Activated CD8-positive, alpha-beta memory T cell treated with anti-CD3 and anti-CD28 coated beads, Interleukin-2, amount 50 U/mL, for 48 hours (primary cell): ENCODE results near the gene GIGYF2.
"Not testable (repeated sequence)": the region's sequence is repeated elsewhere in the genome, so short reads cannot be mapped to it uniquely, and the experiment has no call there.

Experiments
- DNase-seq: peaks from one replicate; pipeline ENCODE4 v3.0.0-alpha.2; 2020

The GIGYF2 gene

DNA sequence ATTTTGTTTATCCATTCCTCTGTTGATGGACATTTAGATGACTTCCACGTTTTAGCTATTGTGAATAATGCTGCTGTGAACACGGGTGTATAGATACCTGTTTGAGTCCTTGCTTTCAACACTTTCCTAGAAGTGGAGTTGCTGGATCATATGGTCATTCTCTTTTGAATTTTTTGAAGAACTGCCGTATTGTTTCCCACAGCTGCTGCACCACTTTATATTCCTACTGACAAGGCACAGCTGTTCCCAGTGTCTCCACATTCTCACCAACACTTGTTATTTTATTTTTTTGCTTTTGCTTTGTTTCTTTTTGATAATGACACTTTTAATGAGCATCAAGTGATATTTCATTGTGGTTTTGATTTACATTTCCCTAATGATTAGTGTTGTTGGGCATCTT, 120.6 kb downstream of the GIGYF2 start:
- no peak for DNase-seq

- DNase-seq: no peak
Measured at GRCh38 chr2:232829988-232830387, 132.9 kb downstream of the GIGYF2 start.

- DNase-seq: no peak
Measured at GRCh38 chr2:232831496-232831895, 134.4 kb downstream of the GIGYF2 start.

- no peak for DNase-seq
Measured at GRCh38 chr2:232833830-232834229, 136.7 kb downstream of the GIGYF2 start.

DNA sequence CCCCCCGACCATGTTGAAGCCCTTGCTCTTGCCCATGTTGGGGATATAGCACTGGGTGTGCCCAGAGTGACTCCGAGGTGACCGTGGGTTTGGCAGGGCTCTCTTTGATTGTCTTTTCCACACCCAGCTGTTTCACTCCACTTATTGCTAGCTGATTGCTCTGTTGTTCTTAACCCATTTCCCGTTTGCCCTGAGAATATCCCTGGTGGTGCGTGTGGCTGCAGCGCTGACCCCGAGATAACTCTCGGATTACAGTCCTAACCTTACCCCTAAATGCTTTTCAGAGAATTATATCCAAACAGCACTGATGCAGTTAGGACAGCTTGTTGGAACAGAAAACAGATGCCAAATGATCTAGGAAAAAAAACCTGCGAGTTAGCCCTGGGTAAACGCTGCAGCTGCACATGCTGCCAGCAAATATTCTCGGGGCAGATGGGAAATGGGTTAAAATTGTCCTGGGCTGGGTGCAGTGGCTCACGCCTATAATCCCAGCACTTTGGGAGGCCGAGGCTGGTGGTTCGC, 138.6 kb downstream of the GIGYF2 start:
- no peak for DNase-seq

DNA sequence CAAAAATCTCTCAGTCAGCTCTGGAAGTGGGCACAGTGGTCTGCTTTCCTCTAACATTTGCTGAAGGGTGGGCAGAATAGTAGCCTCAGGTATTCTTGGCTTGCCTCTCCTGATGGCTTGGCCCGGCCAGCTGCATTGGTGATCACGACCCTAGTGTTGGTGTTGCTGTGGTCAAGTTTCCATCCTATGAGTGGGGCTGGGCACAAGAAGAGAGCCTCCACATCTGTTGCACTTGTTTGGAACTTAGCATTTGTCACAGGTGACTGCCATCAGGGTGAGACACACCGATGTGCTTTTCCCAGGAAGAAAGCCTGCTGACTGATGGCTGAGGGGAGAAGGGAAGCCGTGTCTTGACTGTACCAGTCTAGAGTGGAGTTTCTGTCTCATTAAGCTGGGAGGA, 139.8 kb downstream of the GIGYF2 start:
- DNase-seq: no peak

- peak; percentile 66 for DNase-seq
Measured at GRCh38 chr2:232838406-232838874, 141.3 kb downstream of the GIGYF2 start.

- DNase-seq: no peak
Measured at GRCh38 chr2:232839411-232840079, 142.4 kb downstream of the GIGYF2 start.

DNA sequence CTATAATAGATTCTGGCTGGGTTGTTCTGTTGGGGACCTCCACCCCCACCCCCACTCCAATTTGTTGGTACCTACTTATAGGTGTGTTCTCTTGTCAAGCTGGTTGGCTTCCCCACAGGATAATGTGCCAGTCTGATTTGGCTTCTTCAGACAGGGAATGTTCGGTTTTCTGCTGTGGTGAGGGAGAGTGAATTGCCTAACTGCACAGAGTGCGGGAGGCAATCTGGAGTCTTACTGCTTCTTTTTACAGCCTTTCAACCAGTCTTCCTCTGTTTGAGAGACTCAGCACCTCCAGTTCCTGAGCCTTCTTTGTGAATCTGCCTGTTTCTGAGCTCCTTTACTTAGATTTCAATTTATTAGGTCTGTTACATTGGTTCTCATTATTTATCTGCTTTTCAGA, 145.6 kb downstream of the GIGYF2 start:
- no peak for DNase-seq

- DNase-seq: no peak
Measured at GRCh38 chr2:232843834-232844233, 146.7 kb downstream of the GIGYF2 start.

DNA sequence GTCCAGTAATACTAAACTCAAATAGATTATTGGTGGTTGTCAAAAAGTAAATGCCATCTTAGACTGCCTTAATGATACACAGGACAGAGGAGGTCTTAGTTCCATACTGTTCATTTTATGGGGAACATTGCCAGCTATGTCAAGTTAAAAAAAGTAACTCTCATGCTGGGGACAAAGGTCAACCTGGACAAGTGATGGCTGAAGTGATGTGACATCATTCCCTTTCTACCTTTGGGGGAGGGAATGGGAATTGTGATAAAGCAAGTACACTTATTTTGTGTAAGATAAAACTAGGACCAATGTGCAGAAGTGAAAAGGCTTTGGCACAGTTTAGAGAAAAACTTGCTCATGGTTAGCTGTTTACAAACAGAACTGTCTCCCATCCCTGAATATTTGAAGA, 148.9 kb downstream of the GIGYF2 start:
- DNase-seq: no peak

- DNase-seq: no peak
Measured at GRCh38 chr2:232850039-232850438, 152.9 kb downstream of the GIGYF2 start.

- DNase-seq: not testable (repeated sequence)
Measured at GRCh38 chr2:232852081-232852480, 154.9 kb downstream of the GIGYF2 start.

GRCh38 chr2:232852676-232853075, 155.5 kb downstream of the GIGYF2 start:
- no peak for DNase-seq

GRCh38 chr2:232854082-232854481, 157.0 kb downstream of the GIGYF2 start:
- DNase-seq: no peak

DNA sequence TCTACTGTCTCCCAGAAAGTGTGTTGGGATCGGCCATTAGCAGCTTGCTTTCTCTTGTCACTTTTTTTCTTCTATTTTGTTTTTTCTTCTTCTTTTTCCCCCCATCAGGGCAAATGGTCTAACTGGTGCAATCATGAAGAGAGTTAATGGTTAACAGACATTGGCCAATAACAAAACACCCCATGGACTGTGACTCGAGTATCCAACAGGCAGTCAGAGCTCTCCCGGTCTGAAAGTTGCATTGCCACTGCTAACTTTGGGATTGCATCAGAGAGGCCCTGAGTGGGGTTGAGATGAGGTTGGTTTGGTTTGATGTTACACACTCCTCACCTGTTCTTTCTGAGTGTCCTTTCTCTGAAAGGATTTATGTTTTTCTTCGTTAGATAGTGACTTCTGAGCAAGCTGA, 160.0 kb downstream of the GIGYF2 start:
- DNase-seq: no peak

DNA sequence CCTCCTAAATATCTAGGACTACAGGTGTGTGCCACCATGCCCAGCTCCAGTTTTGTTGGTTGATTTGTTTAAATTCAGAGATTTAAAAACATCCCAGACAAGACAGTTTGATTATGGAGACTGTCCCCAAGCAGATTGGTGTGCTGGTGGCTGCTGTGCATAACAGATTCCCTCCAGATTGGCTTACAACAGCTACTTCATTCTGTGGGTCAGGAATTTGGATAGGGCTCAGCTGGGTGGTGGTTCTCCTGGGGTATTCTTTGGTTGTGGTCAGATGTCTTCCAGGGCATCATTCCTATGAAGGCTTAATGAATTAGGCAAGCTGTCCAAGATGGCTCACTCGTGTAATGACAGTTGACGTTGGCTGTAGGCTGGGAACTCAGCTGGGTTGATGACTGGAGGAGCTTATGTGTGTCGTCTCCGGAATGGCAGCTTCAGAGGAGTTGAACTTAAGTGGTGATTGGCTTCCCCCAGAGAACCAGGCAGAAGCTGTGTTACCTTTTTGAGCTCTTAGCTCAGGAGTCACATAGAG, 162.3 kb downstream of the GIGYF2 start:
- no peak for DNase-seq

GRCh38 chr2:232860593-232861241, 163.6 kb downstream of the GIGYF2 start:
- no peak for DNase-seq

DNA sequence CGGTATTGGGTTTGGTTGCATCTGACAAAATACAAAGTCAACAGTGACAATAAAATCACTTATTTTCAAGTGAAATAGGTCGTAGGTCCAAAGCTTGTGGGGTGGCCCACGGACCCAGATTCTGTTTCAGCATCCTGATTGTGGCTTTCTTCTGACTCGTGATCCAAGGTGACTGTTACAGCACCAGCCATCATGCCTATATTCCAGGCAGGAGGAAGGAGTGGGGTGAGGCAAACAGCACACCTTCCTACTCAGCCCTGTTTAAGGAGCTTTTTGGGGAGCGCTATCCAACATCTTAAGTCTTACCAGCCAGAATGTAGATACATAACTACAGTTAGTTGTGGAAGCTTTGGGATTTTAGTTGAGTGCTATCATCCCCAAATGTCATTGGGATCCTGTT, 164.2 kb downstream of the GIGYF2 start:
- DNase-seq: no peak

DNA sequence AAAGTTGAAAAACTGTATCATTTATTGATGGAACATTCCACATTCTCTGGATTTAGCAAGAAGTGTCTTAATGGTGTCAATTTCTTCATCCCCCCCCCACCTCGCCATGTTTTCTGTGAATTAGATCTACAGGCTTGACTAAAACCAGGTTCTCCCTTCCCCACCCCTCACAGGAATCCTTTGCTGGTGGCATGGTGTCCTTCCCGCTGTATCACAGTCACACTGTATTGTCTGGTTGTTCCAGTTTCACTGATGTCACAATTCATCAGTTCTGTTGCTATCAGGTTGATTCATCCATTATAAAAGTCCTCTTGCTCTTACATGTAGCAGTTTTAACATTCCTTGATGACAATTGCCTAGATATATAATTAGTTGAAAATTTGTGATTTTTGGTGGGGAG, 166.9 kb downstream of the GIGYF2 start:
- DNase-seq: peak; percentile 26

GRCh38 chr2:232865165-232865564, 168.0 kb downstream of the GIGYF2 start:
- DNase-seq: no peak

- DNase-seq: no peak
Measured at GRCh38 chr2:232866104-232866503, 169.0 kb downstream of the GIGYF2 start.

GRCh38 chr2:232869138-232870017, 172.2 kb downstream of the GIGYF2 start:
- peak; percentile 43 for DNase-seq
